Fibroblast of lung (primary cell): ENCODE data around the gene SCO2. TPM values are rescaled to one million over a fixed set of nuclear protein-coding genes. Genes with fewer than 3 reads are reported as not detected.

Experiments
- DNase-seq, 2 donors: peaks; one replicate each; pipeline versions ENCODE4 v3.0.0 to v3.0.0-alpha.2; 2010; ENCODE audit warnings: low read depth in 2 of 2
- H2AFZ ChIP-seq: 2 replicates; pipeline ENCODE4 v1.5.1; 2012; ENCODE audit warnings: low read length, control low read depth, inconsistent platforms
- H3K27ac ChIP-seq: 2 replicates; pipeline ENCODE4 v1.5.1; 2011; ENCODE audit warnings: low read length, control low read depth; ENCODE audit not compliant: insufficient read depth
- H3K27me3 ChIP-seq: 2 replicates; pipeline ENCODE4 v1.5.1; 2011; ENCODE audit warnings: mild to moderate bottlenecking, low read length; ENCODE audit not compliant: control insufficient read depth, insufficient read depth
- H3K36me3 ChIP-seq: 2 replicates; pipeline ENCODE4 v1.5.1; 2011; ENCODE audit warnings: low read length; ENCODE audit not compliant: control insufficient read depth, insufficient read depth
- H3K4me1 ChIP-seq: 2 replicates; pipeline ENCODE4 v1.5.1; 2011; ENCODE audit warnings: low read length; ENCODE audit not compliant: control insufficient read depth, insufficient read depth; ENCODE audit errors: extremely low read depth
- H3K4me2 ChIP-seq: 2 replicates; pipeline ENCODE4 v1.5.1; 2011; ENCODE audit warnings: low read length, control low read depth; ENCODE audit not compliant: insufficient read depth; ENCODE audit errors: extremely low read depth
- H3K4me3 ChIP-seq, 4 experiments: fragments of 200-600 bp in 1 of 4; sonication (generic) in 1 of 4; replicated peaks in 1 of 4; 2 replicates each; pipeline ENCODE4 v1.5.1; 2011 to 2016; ENCODE audit warnings: low read length in 4 of 4, low read depth in 3 of 4, mild to moderate bottlenecking in 3 of 4, control low read depth in 2 of 4, inconsistent platforms in 1 of 4, mixed read lengths in 1 of 4; ENCODE audit not compliant: insufficient read depth in 1 of 4; ENCODE audit errors: control extremely low read depth in 1 of 4
- H3K79me2 ChIP-seq: 2 replicates; pipeline ENCODE4 v1.5.1; 2012; ENCODE audit warnings: mild to moderate bottlenecking, low read length, inconsistent platforms; ENCODE audit not compliant: control insufficient read depth, insufficient read depth
- H3K9ac ChIP-seq: 2 replicates; pipeline ENCODE4 v1.5.1; 2011; ENCODE audit warnings: mild to moderate bottlenecking, low read length, control low read depth; ENCODE audit not compliant: insufficient read depth
- H3K9me3 ChIP-seq: 2 replicates; pipeline ENCODE4 v1.5.1; 2012; ENCODE audit warnings: low read depth, low read length; ENCODE audit not compliant: control insufficient read depth, insufficient read depth
- H4K20me1 ChIP-seq: 2 replicates; pipeline ENCODE4 v1.5.1; 2011; ENCODE audit warnings: low read length; ENCODE audit not compliant: control insufficient read depth, insufficient read depth; ENCODE audit errors: extremely low read depth
- EZH2 ChIP-seq: IDR thresholded peaks from 2 replicates; pipeline ENCODE4 v1.5.1; 2012; ENCODE audit warnings: low read length, control low read depth, mild to moderate bottlenecking; ENCODE audit errors: missing control alignments
- polyA plus RNA-seq, 2 donors: library from polyadenylated mRNA; depleted of rRNA in 1 of 2; stranded (reverse) in 1 of 2; unstranded in 1 of 2; fragments of >200 nt; gene quantifications; 2 replicates each; pipeline ENCODE4 v1.2.1, GENCODE V29; 2011 to 2012; ENCODE audit warnings: missing spikeins in 1 of 2
- total RNA-seq: library from RNA; depleted of rRNA; stranded (reverse); fragments of >200 nt; gene quantifications from 2 replicates; pipeline ENCODE4 v1.2.1, GENCODE V29; 2014
- TF ChIP-seq, protein P1 (sequence below), 2 donors: IDR thresholded peaks in 1 of 2; conservative IDR thresholded peaks in 1 of 2; 1 replicate in 1 of 2; 2 replicates in 1 of 2; pipeline ENCODE4 v1.5.1; 2011 to 2012; ENCODE audit warnings: low read length in 2 of 2, control low read depth in 1 of 2, inconsistent platforms in 1 of 2, low read depth in 1 of 2, mild to moderate bottlenecking in 1 of 2

SCO2 gene
- total and polyA plus RNA-seq, 2 donors (not counting 1 experiment from before 2014, with no cell fraction given) = 0.42 to 3.1 TPM

DNA sequence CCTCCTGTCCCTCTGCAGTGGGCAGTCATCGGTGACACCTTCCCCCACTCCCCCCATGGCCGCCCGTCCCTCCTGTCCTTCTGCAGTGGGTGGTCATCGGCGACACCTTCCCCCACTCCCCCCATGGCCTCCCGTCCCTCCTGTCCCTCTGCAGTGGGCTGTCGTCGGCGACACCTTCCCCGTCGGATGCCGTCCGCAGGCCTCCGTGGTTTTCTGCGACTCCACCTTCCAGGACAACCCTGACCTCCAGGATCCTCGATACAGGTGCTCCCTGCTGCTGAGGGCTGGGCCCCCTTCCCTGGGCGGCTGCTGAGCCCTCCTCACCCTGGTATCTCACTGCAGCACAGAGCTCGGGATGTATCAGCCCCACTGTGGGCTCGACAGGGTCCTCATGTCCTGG is 36.5 kb downstream of the SCO2 start:
- Histone ChIP-seq H3K9ac (no peak overlapping the region), H3K4me3 (no peak overlapping the region), H3K4me2 (no peak overlapping the region), H3K27me3 (no peaks in the 10 kb centered on the region), H3K27ac (no peak overlapping the region), H2AFZ (no peak overlapping the region), H3K79me2 (no peaks in the 10 kb centered on the region), H3K4me1 (no peaks in the 10 kb centered on the region), H3K36me3 (no peaks in the 10 kb centered on the region), H4K20me1 (no peaks in the 10 kb centered on the region), H3K9me3 (no peaks in the 10 kb centered on the region)
- DNase-seq = no peak
- no peak for TF ChIP-seq EZH2
- TF ChIP-seq, protein P1, sequence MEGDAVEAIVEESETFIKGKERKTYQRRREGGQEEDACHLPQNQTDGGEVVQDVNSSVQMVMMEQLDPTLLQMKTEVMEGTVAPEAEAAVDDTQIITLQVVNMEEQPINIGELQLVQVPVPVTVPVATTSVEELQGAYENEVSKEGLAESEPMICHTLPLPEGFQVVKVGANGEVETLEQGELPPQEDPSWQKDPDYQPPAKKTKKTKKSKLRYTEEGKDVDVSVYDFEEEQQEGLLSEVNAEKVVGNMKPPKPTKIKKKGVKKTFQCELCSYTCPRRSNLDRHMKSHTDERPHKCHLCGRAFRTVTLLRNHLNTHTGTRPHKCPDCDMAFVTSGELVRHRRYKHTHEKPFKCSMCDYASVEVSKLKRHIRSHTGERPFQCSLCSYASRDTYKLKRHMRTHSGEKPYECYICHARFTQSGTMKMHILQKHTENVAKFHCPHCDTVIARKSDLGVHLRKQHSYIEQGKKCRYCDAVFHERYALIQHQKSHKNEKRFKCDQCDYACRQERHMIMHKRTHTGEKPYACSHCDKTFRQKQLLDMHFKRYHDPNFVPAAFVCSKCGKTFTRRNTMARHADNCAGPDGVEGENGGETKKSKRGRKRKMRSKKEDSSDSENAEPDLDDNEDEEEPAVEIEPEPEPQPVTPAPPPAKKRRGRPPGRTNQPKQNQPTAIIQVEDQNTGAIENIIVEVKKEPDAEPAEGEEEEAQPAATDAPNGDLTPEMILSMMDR (conservative IDR thresholded peaks at IDR 0.05 in 1 of 2, IDR thresholded peaks at IDR 0.05 in 1 of 2; ENCODE audit: low read depth in 1 of 2, low read length in 2 of 2) = no peak

DNA sequence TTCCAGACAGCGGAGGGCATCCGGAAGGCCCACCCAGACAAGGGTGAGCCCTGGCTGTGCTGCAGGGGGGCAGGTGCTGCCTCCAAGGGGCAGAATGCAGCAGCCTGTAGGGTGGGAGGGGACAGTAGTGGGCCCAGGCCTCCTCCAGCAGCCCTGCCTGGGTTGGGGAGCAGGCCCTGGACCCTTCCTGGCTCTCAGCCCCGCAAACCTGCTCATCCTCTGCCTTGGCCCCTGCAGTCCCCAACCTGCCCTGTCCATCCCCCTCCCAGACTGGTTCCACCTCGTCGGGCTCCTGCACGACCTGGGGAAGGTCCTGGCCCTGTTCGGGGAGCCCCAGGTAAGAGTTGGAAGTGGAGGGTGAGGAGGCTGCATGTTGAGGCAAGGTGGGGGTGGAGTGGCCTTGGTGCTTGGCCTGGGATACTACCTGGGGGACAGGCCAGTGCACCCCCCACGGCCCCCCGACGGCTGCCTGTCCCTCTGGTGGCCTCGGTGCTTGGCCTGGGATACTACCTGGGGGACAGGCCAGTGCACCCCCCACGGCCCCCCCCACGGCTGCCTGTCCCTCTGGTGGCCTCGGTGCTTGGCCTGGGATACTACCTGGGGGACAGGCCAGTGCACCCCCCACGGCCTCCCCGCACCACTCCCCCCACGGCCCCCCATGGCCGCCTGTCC is 37.3 kb downstream of the SCO2 start:
- H3K4me2 ChIP-seq = no peak overlapping the region
- no peaks in the 10 kb centered on the region for H4K20me1 ChIP-seq
- no peak overlapping the region for H3K9ac ChIP-seq
- H2AFZ ChIP-seq = no peak overlapping the region
- no peak for DNase-seq
- H3K27me3 ChIP-seq = peaks cover 5% of the 10 kb centered on the region
- H3K9me3 ChIP-seq = no peaks in the 10 kb centered on the region
- H3K79me2 ChIP-seq = no peaks in the 10 kb centered on the region
- TF ChIP-seq EZH2 = no peak
- TF ChIP-seq, protein P1 (conservative IDR thresholded peaks at IDR 0.05 in 1 of 2, IDR thresholded peaks at IDR 0.05 in 1 of 2; ENCODE audit: low read depth in 1 of 2, low read length in 2 of 2) = no peak
- no peaks in the 10 kb centered on the region for H3K36me3 ChIP-seq
- H3K27ac ChIP-seq = no peak overlapping the region
- no peaks in the 10 kb centered on the region for H3K4me1 ChIP-seq
- H3K4me3 ChIP-seq = no peak overlapping the region

DNA sequence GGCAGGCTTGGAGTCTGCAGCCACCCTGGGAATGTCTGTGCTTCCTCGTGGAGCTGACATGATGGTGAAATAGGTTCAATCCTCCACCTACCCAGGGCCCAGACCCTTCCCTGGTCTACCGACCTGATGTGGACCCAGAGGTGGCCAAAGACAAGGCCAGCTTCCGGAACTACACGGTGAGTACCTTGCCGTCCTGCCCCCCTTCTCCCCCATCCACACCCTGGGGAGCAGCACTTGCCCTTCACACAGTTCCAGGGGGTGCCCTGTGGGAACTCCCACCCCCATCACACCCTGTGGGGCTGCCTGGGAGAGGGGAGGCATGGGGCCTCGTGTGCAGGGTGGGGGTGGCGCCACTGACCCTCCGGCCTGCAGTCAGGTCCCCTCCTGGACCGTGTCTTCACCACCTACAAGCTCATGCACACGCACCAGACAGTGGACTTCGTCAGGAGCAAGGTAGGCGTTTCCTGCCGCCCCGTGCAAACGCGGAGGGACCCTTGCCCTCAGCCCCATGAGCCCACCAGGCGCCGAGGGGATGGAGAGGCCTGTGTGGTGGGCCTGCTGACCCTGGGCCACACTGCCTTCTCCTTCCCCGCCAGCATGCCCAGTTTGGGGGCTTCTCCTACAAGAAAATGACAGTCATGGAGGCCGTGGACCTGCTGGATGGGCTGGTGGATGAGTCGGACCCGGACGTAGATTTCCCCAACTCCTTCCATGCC is 38.0 kb downstream of the SCO2 start:
- Histone ChIP-seq H2AFZ (no peak overlapping the region), H3K9me3 (no peaks in the 10 kb centered on the region), H3K79me2 (no peaks in the 10 kb centered on the region), H3K36me3 (no peaks in the 10 kb centered on the region), H3K4me2 (no peak overlapping the region), H3K27ac (no peak overlapping the region), H3K27me3 (peaks cover 11% of the 10 kb centered on the region), H4K20me1 (no peaks in the 10 kb centered on the region), H3K9ac (no peak overlapping the region), H3K4me1 (no peaks in the 10 kb centered on the region), H3K4me3 (no peak overlapping the region)
- DNase-seq = no peak
- TF ChIP-seq, protein P1 (conservative IDR thresholded peaks at IDR 0.05 in 1 of 2, IDR thresholded peaks at IDR 0.05 in 1 of 2; ENCODE audit: low read depth in 1 of 2, low read length in 2 of 2) = no peak
- TF ChIP-seq EZH2 = peak; percentile 2
